Vagina (tissue), 2 donors: ENCODE results near the gene RBBP5.

Experiments used
- POLR2A ChIP-seq, 2 donors: fragments of 450-650 bp; IDR thresholded peaks; one replicate each; pipeline ENCODE4 v1.6.1; 2017; ENCODE audit warnings: antibody characterized with exemption in 2 of 2, mild to moderate bottlenecking in 2 of 2, moderate library complexity in 2 of 2
- POLR2AphosphoS5 ChIP-seq, 2 donors: sonication (generic); formaldehyde crosslinking; IDR thresholded peaks; one replicate each; pipeline ENCODE4 v1.9.0; 2017; ENCODE audit warnings: antibody characterized with exemption in 2 of 2, mild to moderate bottlenecking in 2 of 2, low read depth in 1 of 2; ENCODE audit not compliant: insufficient read depth in 1 of 2
- TF ChIP-seq, protein P1 (sequence below), 3 experiments: fragments of 450-650 bp in 2 of 3; fragments of 200-600 bp in 1 of 3; sonication (generic) in 1 of 3; IDR thresholded peaks; one replicate each; pipeline ENCODE4 v1.5.1; 2017 to 2019; ENCODE audit warnings: antibody characterized with exemption in 3 of 3, mild to moderate bottlenecking in 2 of 3, moderate library complexity in 2 of 3

DNA sequence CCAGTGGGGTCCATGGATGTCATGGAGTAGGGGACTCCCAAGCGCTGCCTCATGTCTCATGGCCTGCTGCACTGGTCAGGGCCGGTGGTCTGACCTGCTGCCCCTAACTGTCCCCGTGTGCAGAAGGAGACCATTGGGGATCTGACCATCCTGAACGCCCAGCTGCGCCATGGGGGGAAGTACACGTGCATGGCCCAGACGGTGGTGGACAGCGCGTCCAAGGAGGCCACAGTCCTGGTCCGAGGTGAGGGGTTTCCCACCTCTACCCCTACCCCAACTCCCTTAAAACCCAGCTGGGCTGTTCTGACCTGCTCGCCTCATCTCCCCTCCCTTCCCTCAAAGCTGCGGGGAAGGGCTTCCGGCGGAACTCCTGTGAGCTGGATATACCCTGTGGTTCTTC is 56.1 kb downstream of the RBBP5 start:
- TF ChIP-seq POLR2A (IDR thresholded peaks at IDR 0.05) (no peak), POLR2AphosphoS5 (IDR thresholded peaks at IDR 0.05; ENCODE audit: insufficient read depth in 1 of 2, low read depth in 1 of 2) (no peak)
- TF ChIP-seq, protein P1, sequence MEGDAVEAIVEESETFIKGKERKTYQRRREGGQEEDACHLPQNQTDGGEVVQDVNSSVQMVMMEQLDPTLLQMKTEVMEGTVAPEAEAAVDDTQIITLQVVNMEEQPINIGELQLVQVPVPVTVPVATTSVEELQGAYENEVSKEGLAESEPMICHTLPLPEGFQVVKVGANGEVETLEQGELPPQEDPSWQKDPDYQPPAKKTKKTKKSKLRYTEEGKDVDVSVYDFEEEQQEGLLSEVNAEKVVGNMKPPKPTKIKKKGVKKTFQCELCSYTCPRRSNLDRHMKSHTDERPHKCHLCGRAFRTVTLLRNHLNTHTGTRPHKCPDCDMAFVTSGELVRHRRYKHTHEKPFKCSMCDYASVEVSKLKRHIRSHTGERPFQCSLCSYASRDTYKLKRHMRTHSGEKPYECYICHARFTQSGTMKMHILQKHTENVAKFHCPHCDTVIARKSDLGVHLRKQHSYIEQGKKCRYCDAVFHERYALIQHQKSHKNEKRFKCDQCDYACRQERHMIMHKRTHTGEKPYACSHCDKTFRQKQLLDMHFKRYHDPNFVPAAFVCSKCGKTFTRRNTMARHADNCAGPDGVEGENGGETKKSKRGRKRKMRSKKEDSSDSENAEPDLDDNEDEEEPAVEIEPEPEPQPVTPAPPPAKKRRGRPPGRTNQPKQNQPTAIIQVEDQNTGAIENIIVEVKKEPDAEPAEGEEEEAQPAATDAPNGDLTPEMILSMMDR (IDR thresholded peaks at IDR 0.05), result no peak
